ENCODE results near the gene NUP50. TPM values are rescaled to one million over a fixed set of nuclear protein-coding genes. Genes with fewer than 3 reads are reported as not detected.
A peak's percentile ranks its signal among the peaks of the same experiment; 100 is the strongest.

NUP50 gene, protein sequence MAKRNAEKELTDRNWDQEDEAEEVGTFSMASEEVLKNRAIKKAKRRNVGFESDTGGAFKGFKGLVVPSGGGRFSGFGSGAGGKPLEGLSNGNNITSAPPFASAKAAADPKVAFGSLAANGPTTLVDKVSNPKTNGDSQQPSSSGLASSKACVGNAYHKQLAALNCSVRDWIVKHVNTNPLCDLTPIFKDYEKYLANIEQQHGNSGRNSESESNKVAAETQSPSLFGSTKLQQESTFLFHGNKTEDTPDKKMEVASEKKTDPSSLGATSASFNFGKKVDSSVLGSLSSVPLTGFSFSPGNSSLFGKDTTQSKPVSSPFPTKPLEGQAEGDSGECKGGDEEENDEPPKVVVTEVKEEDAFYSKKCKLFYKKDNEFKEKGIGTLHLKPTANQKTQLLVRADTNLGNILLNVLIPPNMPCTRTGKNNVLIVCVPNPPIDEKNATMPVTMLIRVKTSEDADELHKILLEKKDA
- polyA plus RNA-seq, result 21.0 to 36.2 TPM (median 28.1 TPM) in 3 replicates
- polyA plus RNA-seq (2011; ENCODE audit: low read depth), result 88.9 TPM
- polyA plus RNA-seq (2011; cell fraction: cytosol; rRNA removed), result 10.5 and 16.6 TPM in 2 replicates
- polyA plus RNA-seq (2011; cell fraction: nucleus; rRNA removed), result 24.8 and 26.7 TPM in 2 replicates
- polyA plus RNA-seq (2012; ENCODE audit: low replicate concordance), result 37.9 and 38.7 TPM in 2 replicates
- polyA minus RNA-seq, result 20.0 to 43.6 TPM (median 34.1 TPM) in 3 replicates
- 9.2 TPM for polyA minus RNA-seq (2011; cell fraction: cytosol; rRNA and poly(A)+ RNA removed)
- 16.6 and 22.3 TPM in 2 replicates for polyA minus RNA-seq (2011; cell fraction: nucleus; rRNA and poly(A)+ RNA removed)

DNA sequence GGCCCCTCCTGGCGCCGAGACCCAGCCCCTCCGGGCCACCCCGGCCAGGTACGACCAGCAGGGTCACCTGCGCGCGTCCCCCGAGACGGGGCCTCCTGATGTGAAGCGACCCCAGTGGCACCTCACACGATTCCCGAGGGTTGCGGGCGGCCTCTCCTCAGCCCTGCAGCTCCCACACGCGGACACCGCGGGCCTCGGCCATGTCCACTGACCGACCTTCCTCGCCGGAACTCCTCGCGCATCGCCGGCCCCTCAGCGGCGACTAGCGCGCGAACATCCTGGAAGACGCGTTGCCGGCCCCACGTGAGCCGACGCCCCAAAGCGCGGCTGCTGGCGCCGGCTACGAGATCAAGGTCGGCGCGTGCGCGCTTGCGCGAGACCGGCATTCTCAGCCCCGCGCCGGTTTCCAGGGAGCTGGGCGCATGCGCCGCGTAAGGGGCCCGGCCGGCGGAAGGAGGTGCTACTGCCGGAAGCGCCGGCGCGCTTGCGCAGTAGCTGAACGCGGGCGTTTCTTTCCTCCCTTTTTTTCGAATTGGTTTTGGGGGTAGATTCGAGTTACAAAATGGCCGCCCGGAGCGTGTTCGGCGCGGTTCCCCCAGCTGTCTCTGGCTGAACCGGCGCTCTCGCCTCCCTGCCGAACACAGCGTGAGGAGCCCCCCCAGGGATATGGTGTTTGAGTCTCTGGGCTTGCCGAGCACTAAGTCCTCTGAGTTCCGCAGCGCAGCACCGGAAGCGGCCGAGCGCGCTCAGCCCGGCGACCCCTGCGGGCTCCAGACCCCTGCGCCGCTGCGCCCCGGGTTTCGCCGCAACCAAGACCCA lies at the start of gene NUP50:
Gene NUP50 (plus strand): TSS at position 475 of the 819 bp plus-strand sequence. CDS start 4,253 bp downstream, outside the sequence.
- H3K79me2 ChIP-seq (ENCODE audit: control insufficient read depth, insufficient read depth, low read length), result peaks cover 86% of the 10 kb centered on the region
- no peaks in the 10 kb centered on the region for H3K27me3 ChIP-seq (ENCODE audit: control insufficient read depth, extremely low read depth, insufficient read depth, low read length)
- H3K9me3 ChIP-seq (ENCODE audit: control insufficient read depth, low read depth, low read length), result no peaks in the 10 kb centered on the region
- peak within 1 kb of the TSS; percentile 74 for H2AFZ ChIP-seq (ENCODE audit: control insufficient read depth, low read length)
- FAIRE-seq, result no peak
- peak within 1 kb of the TSS; percentile 97 for H3K27ac ChIP-seq (ENCODE audit: control insufficient read depth, insufficient read depth, low read length)
- dilution Hi-C loops (cut with MboI; ENCODE audit: extremely low pct_ligation_motif_present, low sequenced_read_pairs), result no loop called here
- peaks cover 6 to 13% of the 10 kb centered on the region in 2 experiments for H3K36me3 ChIP-seq (ENCODE audit: control insufficient read depth in 2 of 2, extremely low read depth in 1 of 2, insufficient read depth in 2 of 2, low read length in 2 of 2)
- H3K9ac ChIP-seq (ENCODE audit: control insufficient read depth, extremely low read depth, insufficient read depth, low read length), result peak within 1 kb of the TSS; percentile 97
- peaks cover 4% of the 10 kb centered on the region for H4K20me1 ChIP-seq (ENCODE audit: control insufficient read depth, extremely low read depth, insufficient read depth, low read length)
- no peaks in the 10 kb centered on the region for H3K9me1 ChIP-seq (ENCODE audit: control insufficient read depth, extremely low read depth, insufficient read depth, low read length)
- peak within 1 kb of the TSS; percentile 72 to 98 (median 95) for H3K4me3 ChIP-seq (ENCODE audit: control insufficient read depth in 2 of 3, extremely low read depth in 1 of 3, insufficient read depth in 2 of 3, low read depth in 1 of 3, low read length in 3 of 3)
- H3K4me1 ChIP-seq (ENCODE audit: control insufficient read depth, extremely low read depth, insufficient read depth, low read length), result peaks cover 25% of the 10 kb centered on the region
- DNase-seq (ENCODE audit: low read depth, low spot score), result peak; percentile 79
- H3K4me2 ChIP-seq (ENCODE audit: control insufficient read depth, extremely low read depth, insufficient read depth, low read depth, low read length), result peak within 1 kb of the TSS; percentile 96
- TF ChIP-seq CTCF (optimal IDR thresholded peaks at IDR 0.05 in 1 of 3, IDR thresholded peaks at IDR 0.05 in 1 of 3, conservative IDR thresholded peaks at IDR 0.05 in 1 of 3; ENCODE audit: extremely low read depth in 1 of 3, insufficient read depth in 2 of 3, low read length in 3 of 3) (peak in 1 of 3 experiments; percentile 10), EZH2 (IDR thresholded peaks at IDR 0.05; ENCODE audit: low read length) (no peak)

DNA sequence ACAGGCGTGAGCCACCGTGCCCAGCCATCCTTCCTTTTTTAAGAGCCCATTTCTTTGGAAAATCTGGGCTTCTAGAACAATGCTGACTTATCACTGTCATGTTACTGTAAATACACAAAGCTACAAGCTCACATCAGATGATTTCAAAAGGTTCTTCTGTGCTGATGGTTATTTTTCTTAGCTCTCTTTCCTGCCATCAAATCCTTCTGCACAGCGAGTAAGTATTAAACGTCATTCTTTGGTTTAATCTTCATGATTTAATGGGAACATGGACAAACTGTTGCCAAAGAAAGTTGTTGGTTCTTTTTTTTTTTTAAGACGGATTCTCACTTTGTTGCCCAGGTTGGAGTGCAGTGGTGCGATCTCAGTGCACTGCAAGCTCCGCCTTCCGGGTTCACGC lies 43.3 kb upstream of the NUP50 start:
- Histone ChIP-seq H3K36me3 (ENCODE audit: control insufficient read depth in 2 of 2, extremely low read depth in 1 of 2, insufficient read depth in 2 of 2, low read length in 2 of 2) (no peaks in the 10 kb centered on the region), H3K9ac (ENCODE audit: control insufficient read depth, extremely low read depth, insufficient read depth, low read length) (no peak overlapping the region), H3K4me2 (ENCODE audit: control insufficient read depth, extremely low read depth, insufficient read depth, low read depth, low read length) (no peak overlapping the region), H3K27me3 (ENCODE audit: control insufficient read depth, extremely low read depth, insufficient read depth, low read length) (peaks cover 5% of the 10 kb centered on the region), H3K4me3 (ENCODE audit: control insufficient read depth in 2 of 3, extremely low read depth in 1 of 3, insufficient read depth in 2 of 3, low read depth in 1 of 3, low read length in 3 of 3) (no peak overlapping the region), H3K9me1 (ENCODE audit: control insufficient read depth, extremely low read depth, insufficient read depth, low read length) (no peaks in the 10 kb centered on the region), H3K9me3 (ENCODE audit: control insufficient read depth, low read depth, low read length) (no peaks in the 10 kb centered on the region), H4K20me1 (ENCODE audit: control insufficient read depth, extremely low read depth, insufficient read depth, low read length) (no peaks in the 10 kb centered on the region), H3K4me1 (ENCODE audit: control insufficient read depth, extremely low read depth, insufficient read depth, low read length) (no peaks in the 10 kb centered on the region), H3K79me2 (ENCODE audit: control insufficient read depth, insufficient read depth, low read length) (no peaks in the 10 kb centered on the region), H2AFZ (ENCODE audit: control insufficient read depth, low read length) (no peak overlapping the region), H3K27ac (ENCODE audit: control insufficient read depth, insufficient read depth, low read length) (no peak overlapping the region)
- DNase-seq (ENCODE audit: low read depth, low spot score), result no peak
- dilution Hi-C loops (cut with MboI; ENCODE audit: extremely low pct_ligation_motif_present, low sequenced_read_pairs), result no loop called here
- no peak for FAIRE-seq
- no peak for TF ChIP-seq EZH2 (IDR thresholded peaks at IDR 0.05; ENCODE audit: low read length)
- no peak for TF ChIP-seq CTCF (optimal IDR thresholded peaks at IDR 0.05 in 1 of 3, IDR thresholded peaks at IDR 0.05 in 1 of 3, conservative IDR thresholded peaks at IDR 0.05 in 1 of 3; ENCODE audit: extremely low read depth in 1 of 3, insufficient read depth in 2 of 3, low read length in 3 of 3)
